Kidney (tissue), 14 donors: ENCODE results near the gene PLET1. TPM values are rescaled to one million over a fixed set of nuclear protein-coding genes. Genes with fewer than 3 reads are reported as not detected.

Experiments
- DNase-seq, 5 donors: peaks; one replicate each; pipeline ENCODE4 v3.0.0-alpha.2; 2013 to 2020
- FAIRE-seq: peaks from 2 replicates; lab custom pipeline; 2012; peaks lifted over from hg19 to GRCh38; lab: Jason Lieb, UNC
- H3K27ac ChIP-seq, 2 donors: one replicate each; pipeline ENCODE4 v1.7.0; 2013; ENCODE audit warnings: low read depth in 2 of 2, low read length in 2 of 2, inconsistent platforms in 1 of 2
- H3K27me3 ChIP-seq: one replicate; pipeline ENCODE4 v1.7.1; 2013; ENCODE audit warnings: low read length, inconsistent platforms; ENCODE audit not compliant: control insufficient read depth, insufficient read depth
- H3K36me3 ChIP-seq, 3 donors: one replicate each; pipeline versions ENCODE4 v1.7.0 to v1.7.1; 2013; ENCODE audit warnings: low read length in 3 of 3, control low read depth in 1 of 3, inconsistent platforms in 1 of 3; ENCODE audit not compliant: insufficient read depth in 3 of 3, control insufficient read depth in 2 of 3
- H3K4me1 ChIP-seq, 3 donors: one replicate each; pipeline versions ENCODE4 v1.7.0 to v1.7.1; 2013; ENCODE audit warnings: low read length in 3 of 3, inconsistent platforms in 1 of 3, low read depth in 1 of 3; ENCODE audit not compliant: control insufficient read depth in 2 of 3, insufficient read depth in 2 of 3
- H3K4me3 ChIP-seq, 3 donors: one replicate each; pipeline versions ENCODE4 v1.7.0 to v1.8.1; 2013; ENCODE audit warnings: low read length in 3 of 3, control low read depth in 1 of 3, inconsistent platforms in 1 of 3
- H3K9ac ChIP-seq, 3 donors: one replicate each; pipeline versions ENCODE4 v1.7.0 to v1.7.1; 2013; ENCODE audit warnings: low read length in 3 of 3, control low read depth in 1 of 3, inconsistent platforms in 1 of 3
- H3K9me3 ChIP-seq, 3 donors: one replicate each; pipeline versions ENCODE4 v1.7.0 to v1.7.1; 2013; ENCODE audit warnings: low read length in 3 of 3, control low read depth in 1 of 3, inconsistent platforms in 1 of 3; ENCODE audit not compliant: control insufficient read depth in 2 of 3, insufficient read depth in 1 of 3
- intact Hi-C: fragments of 100-400 bp; cut with DNase I; formaldehyde crosslinking; loops from one replicate; pipeline ENCODE4 v1.11.1; 2022
- polyA plus RNA-seq: library from polyadenylated mRNA; stranded (reverse); fragments of 350-450 nt; fragmentation: Illumina TruSeq; extraction: RNeasy Lipid Tissue Mini Kit (QIAGEN cat#74804); gene quantifications from one replicate; pipeline ENCODE4 v1.2.3, GENCODE V29; 2014; ENCODE audit warnings: low read depth, low replicate concordance; ENCODE audit not compliant: insufficient read depth
- total RNA-seq: library from RNA; stranded (reverse); fragmentation: NEBNext Ultra II Directional; extraction: Animal tissue kit (Norgen Biotek cat#: 25700); gene quantifications from one replicate; pipeline ENCODE4 v1.2.1, GENCODE V29; 2021
- TF ChIP-seq, protein P1 (sequence below): IDR thresholded peaks from 3 replicates; pipeline ENCODE4 v1.5.1; 2012; ENCODE audit warnings: mild to moderate bottlenecking, moderate library complexity, borderline replicate concordance; ENCODE audit not compliant: insufficient read depth; ENCODE audit errors: extremely low read depth
- donor health status: control.
- donor health status: control.
- donor health status: control.
- donor health status: control.
- donor health status: control.
- donor health status: DM: yes; HTN: yes; CAD: no.
- donor health status: Normal renal cell carcinoma (clear cell type).

Gene PLET1
- total and polyA plus RNA-seq, 2 donors from 2014 or later, result not detected

DNA sequence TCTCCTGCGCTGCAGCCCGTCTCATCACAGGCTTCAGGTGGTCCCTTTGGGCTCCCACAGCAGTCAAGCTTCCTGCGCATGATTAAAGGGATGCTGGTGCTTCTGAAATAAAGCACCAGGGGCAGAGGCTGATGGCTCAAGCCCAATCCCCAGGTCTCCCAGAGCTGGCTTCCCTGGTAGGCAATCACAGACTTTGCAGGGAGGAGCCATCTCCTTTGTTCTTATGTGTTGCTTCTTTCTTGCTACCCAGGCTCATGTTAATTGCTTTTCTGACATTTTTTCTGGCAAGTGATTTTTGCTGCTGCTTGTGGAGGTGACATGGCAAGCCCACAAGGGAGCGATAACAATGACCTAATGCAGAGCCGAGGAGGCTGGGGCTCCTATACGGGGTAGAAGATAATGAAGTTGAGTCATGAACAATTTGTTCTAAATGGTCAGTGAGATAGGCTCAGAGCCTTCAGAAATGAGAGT lies 25.2 kb upstream of the PLET1 start:
- H3K27ac ChIP-seq, result no peak overlapping the region
- no peak overlapping the region for H3K4me3 ChIP-seq
- intact Hi-C loops, result no loop called here
- H3K9me3 ChIP-seq, result no peaks in the 10 kb centered on the region
- DNase-seq (no peak), FAIRE-seq (no peak)
- H3K27me3 ChIP-seq, result no peaks in the 10 kb centered on the region
- peaks cover 0 to 4% (median 0%) of the 10 kb centered on the region in 3 donors for H3K4me1 ChIP-seq
- TF ChIP-seq, protein P1, sequence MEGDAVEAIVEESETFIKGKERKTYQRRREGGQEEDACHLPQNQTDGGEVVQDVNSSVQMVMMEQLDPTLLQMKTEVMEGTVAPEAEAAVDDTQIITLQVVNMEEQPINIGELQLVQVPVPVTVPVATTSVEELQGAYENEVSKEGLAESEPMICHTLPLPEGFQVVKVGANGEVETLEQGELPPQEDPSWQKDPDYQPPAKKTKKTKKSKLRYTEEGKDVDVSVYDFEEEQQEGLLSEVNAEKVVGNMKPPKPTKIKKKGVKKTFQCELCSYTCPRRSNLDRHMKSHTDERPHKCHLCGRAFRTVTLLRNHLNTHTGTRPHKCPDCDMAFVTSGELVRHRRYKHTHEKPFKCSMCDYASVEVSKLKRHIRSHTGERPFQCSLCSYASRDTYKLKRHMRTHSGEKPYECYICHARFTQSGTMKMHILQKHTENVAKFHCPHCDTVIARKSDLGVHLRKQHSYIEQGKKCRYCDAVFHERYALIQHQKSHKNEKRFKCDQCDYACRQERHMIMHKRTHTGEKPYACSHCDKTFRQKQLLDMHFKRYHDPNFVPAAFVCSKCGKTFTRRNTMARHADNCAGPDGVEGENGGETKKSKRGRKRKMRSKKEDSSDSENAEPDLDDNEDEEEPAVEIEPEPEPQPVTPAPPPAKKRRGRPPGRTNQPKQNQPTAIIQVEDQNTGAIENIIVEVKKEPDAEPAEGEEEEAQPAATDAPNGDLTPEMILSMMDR, result no peak
- H3K9ac ChIP-seq, result no peak overlapping the region
- no peaks in the 10 kb centered on the region for H3K36me3 ChIP-seq

DNA sequence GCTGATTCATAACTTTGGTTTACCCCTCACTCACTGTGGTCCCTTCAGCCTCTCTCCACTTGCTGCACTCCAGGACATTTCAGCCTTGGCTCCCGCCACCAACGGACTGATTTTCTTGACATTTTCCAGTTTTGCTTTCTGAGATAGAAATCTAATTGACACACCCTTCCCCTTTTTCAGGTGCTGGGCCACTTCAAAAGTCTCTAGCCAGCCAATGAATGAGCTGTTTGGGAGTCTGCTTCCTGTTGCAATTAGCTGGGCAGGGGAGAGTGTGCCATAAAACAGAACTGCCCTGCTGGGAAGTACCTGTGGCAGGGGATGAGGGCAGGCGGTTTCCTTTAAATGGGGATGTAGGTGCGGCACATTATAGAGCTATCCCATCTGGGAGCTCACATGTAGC lies 21.1 kb upstream of the PLET1 start:
- no peak overlapping the region for H3K27ac ChIP-seq
- DNase-seq (no peak), FAIRE-seq (no peak)
- H3K4me1 ChIP-seq, result no peaks in the 10 kb centered on the region
- no peaks in the 10 kb centered on the region for H3K9me3 ChIP-seq
- no peak overlapping the region for H3K4me3 ChIP-seq
- intact Hi-C loops, result loop anchor here (2.0 kb wide), 1 partner anchor 61 kb away; no protein-coding TSS in a partner anchor
- TF ChIP-seq, protein P1, result no peak
- no peaks in the 10 kb centered on the region for H3K36me3 ChIP-seq
- no peaks in the 10 kb centered on the region for H3K27me3 ChIP-seq
- H3K9ac ChIP-seq, result no peak overlapping the region

DNA sequence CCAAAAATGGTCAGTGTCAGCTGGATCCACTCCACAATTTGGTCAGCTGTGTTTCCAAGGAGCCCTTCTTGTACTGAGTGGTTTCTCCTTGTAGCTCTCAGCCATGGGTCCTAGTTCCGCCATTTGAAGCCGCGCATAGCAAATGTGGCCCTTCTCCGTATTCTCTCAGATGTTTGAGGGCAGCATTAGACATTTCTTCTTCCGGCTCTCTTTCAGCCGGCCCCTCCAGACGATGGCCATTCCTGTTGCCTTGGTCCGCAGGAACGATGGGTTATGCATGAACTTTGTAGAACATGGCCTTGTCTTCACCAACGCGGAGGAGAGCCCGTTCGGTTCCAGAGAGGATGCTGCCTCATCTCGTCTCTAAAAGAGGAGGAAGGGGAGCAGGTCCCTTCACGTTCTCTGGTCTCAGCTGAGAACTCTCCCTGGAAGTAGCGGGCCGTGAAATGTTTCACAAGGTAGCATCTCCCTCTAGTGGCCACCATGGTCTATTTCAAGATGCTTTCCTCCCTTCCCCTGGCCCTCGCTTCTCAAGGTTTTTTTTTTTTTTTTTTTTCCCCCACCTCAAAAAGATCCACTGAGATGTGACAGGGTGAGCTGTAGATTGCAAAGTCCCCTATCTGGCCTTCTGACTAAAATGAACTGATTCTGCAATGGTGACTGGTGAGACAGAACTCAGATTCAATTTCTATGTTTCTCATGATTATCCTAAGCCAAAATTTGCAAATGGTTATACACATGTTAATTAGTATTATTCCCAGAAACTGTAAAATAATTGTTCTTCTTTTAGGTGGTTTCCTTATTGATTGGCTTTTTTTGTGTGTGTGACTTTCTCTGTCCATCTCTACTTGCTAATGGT lies 19.8 kb upstream of the PLET1 start:
- FAIRE-seq (no peak), DNase-seq (peak in 4 of 5 donors; percentile 73 to 93 (median 82))
- H3K9ac ChIP-seq, result peak overlapping the region in 2 of 3 donors; percentile 24 to 38
- peak overlapping the region; percentile 63 to 67 (median 65) for H3K4me3 ChIP-seq
- H3K27ac ChIP-seq, result no peak overlapping the region
- intact Hi-C loops, result loop anchor here (2.0 kb wide), 1 partner anchor 60 kb away; no protein-coding TSS in a partner anchor
- H3K4me1 ChIP-seq, result no peaks in the 10 kb centered on the region
- TF ChIP-seq, protein P1, result peak; percentile 86
- no peaks in the 10 kb centered on the region for H3K36me3 ChIP-seq
- no peaks in the 10 kb centered on the region for H3K27me3 ChIP-seq
- H3K9me3 ChIP-seq, result no peaks in the 10 kb centered on the region
